Thymus (tissue), 11 donors: ENCODE data around the gene MYL10. TPM values are rescaled to one million over a fixed set of nuclear protein-coding genes. Genes with fewer than 3 reads are reported as not detected.

Experiments
- DNase-seq, 9 donors: peaks; one replicate each; pipeline ENCODE4 v3.0.0-alpha.2; 2013; ENCODE audit warnings: low spot score in 9 of 9, low read depth in 6 of 9, missing footprints in 1 of 9
- H3K27ac ChIP-seq, 2 donors: one replicate each; pipeline ENCODE4 v1.5.1; 2013; ENCODE audit warnings: control low read depth in 1 of 2, low read depth in 1 of 2, low read length in 1 of 2, mild to moderate bottlenecking in 1 of 2, moderate library complexity in 1 of 2
- H3K27me3 ChIP-seq, 2 donors: one replicate each; pipeline ENCODE4 v1.5.1; 2013; ENCODE audit warnings: low read length in 1 of 2; ENCODE audit not compliant: control insufficient read depth in 2 of 2, insufficient read depth in 1 of 2
- H3K36me3 ChIP-seq, 2 donors: one replicate each; pipeline ENCODE4 v1.5.1; 2013; ENCODE audit warnings: low read length in 1 of 2, mild to moderate bottlenecking in 1 of 2, moderate library complexity in 1 of 2; ENCODE audit not compliant: control insufficient read depth in 2 of 2, insufficient read depth in 2 of 2
- H3K4me1 ChIP-seq, 2 donors: one replicate each; pipeline ENCODE4 v1.5.1; 2013; ENCODE audit warnings: low read length in 2 of 2; ENCODE audit not compliant: control insufficient read depth in 2 of 2, insufficient read depth in 2 of 2
- H3K4me3 ChIP-seq, 2 donors: one replicate each; pipeline ENCODE4 v1.5.1; 2013; ENCODE audit warnings: low read length in 2 of 2, control low read depth in 1 of 2, mild to moderate bottlenecking in 1 of 2
- H3K9me3 ChIP-seq, 2 donors: one replicate each; pipeline ENCODE4 v1.5.1; 2013; ENCODE audit warnings: low read length in 1 of 2, mild to moderate bottlenecking in 1 of 2; ENCODE audit not compliant: control insufficient read depth in 2 of 2, insufficient read depth in 1 of 2
- WGBS: extraction: QIAGEN DNeasy Blood & Tissue Kit; methylation state at CpG from one replicate; pipeline ENCODE4 v1.1.7; 2013; 5-methylcytosine and 5-hydroxymethylcytosine counted together
- polyA plus RNA-seq: library from polyadenylated mRNA; stranded (reverse); fragments of 200-250 nt; gene quantifications from one replicate; pipeline ENCODE4 v1.2.3, GENCODE V29; 2013
- total RNA-seq: library from RNA; stranded (reverse); fragments of 120-200 nt; gene quantifications from one replicate; pipeline ENCODE4 v1.2.4, GENCODE V29; 2013
- donor health status: healthy.

The MYL10 gene
- total and polyA plus RNA-seq, 2 donors, result 0.32 TPM; not detected in 1

GRCh38 chr7:101636822-101637623 lies 7.9 kb upstream of the MYL10 start:
- DNase-seq, result no peak
- 85% methylated on average over 9 of the region's 9 CpGs for WGBS
- peaks cover 0 to 2% of the 10 kb centered on the region in 2 donors for H3K27me3 ChIP-seq

GRCh38 chr7:101635484-101635883 lies 6.4 kb upstream of the MYL10 start:
- Histone ChIP-seq H3K27me3 (peaks cover 0 to 2% of the 10 kb centered on the region in 2 donors), H3K4me3 (no peak overlapping the region), H3K4me1 (peaks cover 0 to 4% of the 10 kb centered on the region in 2 donors), H3K27ac (no peak overlapping the region), H3K36me3 (no peaks in the 10 kb centered on the region), H3K9me3 (peaks cover 0 to 2% of the 10 kb centered on the region in 2 donors)
- WGBS, result 92% methylated on average over 2 of the region's 2 CpGs
- no peak for DNase-seq

More at GRCh38 chr7:101636822-101637623, 7.9 kb upstream of the MYL10 start:
- no peaks in the 10 kb centered on the region for H3K36me3 ChIP-seq
- no peaks in the 10 kb centered on the region for H3K9me3 ChIP-seq
- H3K27ac ChIP-seq, result no peak overlapping the region
- H3K4me1 ChIP-seq, result no peaks in the 10 kb centered on the region
- H3K4me3 ChIP-seq, result no peak overlapping the region

GRCh38 chr7:101634196-101634717 lies 5.2 kb upstream of the MYL10 start:
- H3K4me3 ChIP-seq, result no peak overlapping the region
- no peak for DNase-seq
- no peaks in the 10 kb centered on the region for H3K36me3 ChIP-seq
- no peak overlapping the region for H3K27ac ChIP-seq
- 93% methylated on average over 11 of the region's 11 CpGs for WGBS
- peaks cover 0 to 7% of the 10 kb centered on the region in 2 donors for H3K4me1 ChIP-seq
- H3K9me3 ChIP-seq, result peaks cover 0 to 2% of the 10 kb centered on the region in 2 donors
- H3K27me3 ChIP-seq, result peaks cover 0 to 4% of the 10 kb centered on the region in 2 donors

GRCh38 chr7:101633511-101633910 lies 4.4 kb upstream of the MYL10 start:
- WGBS, result 96% methylated on average over 6 of the region's 6 CpGs
- Histone ChIP-seq H3K9me3 (peaks cover 0 to 2% of the 10 kb centered on the region in 2 donors), H3K27me3 (peaks cover 0 to 4% of the 10 kb centered on the region in 2 donors)

GRCh38 chr7:101632641-101633040 lies 3.5 kb upstream of the MYL10 start:
- Histone ChIP-seq H3K9me3 (peaks cover 0 to 2% of the 10 kb centered on the region in 2 donors), H3K4me3 (no peak overlapping the region), H3K4me1 (peaks cover 0 to 7% of the 10 kb centered on the region in 2 donors), H3K27me3 (peaks cover 0 to 5% of the 10 kb centered on the region in 2 donors), H3K36me3 (no peaks in the 10 kb centered on the region), H3K27ac (no peak overlapping the region)
- WGBS, result 98% methylated on average over 7 of the region's 7 CpGs
- DNase-seq, result no peak

More at GRCh38 chr7:101633511-101633910, 4.4 kb upstream of the MYL10 start:
- Histone ChIP-seq H3K4me3 (no peak overlapping the region), H3K27ac (no peak overlapping the region), H3K36me3 (no peaks in the 10 kb centered on the region), H3K4me1 (peaks cover 0 to 7% of the 10 kb centered on the region in 2 donors)
- no peak for DNase-seq

GRCh38 chr7:101631224-101631714 lies 2.2 kb upstream of the MYL10 start:
- H3K27ac ChIP-seq, result no peak overlapping the region
- 82% methylated on average over 4 of the region's 4 CpGs for WGBS
- no peak overlapping the region for H3K4me3 ChIP-seq
- peaks cover 0 to 7% of the 10 kb centered on the region in 2 donors for H3K4me1 ChIP-seq
- no peaks in the 10 kb centered on the region for H3K36me3 ChIP-seq
- peaks cover 0 to 2% of the 10 kb centered on the region in 2 donors for H3K9me3 ChIP-seq
- DNase-seq, result no peak
- peaks cover 0 to 11% of the 10 kb centered on the region in 2 donors for H3K27me3 ChIP-seq

GRCh38 chr7:101630591-101630990 lies 1.5 kb upstream of the MYL10 start:
- whole genome bisulfite sequencing, result 28% methylated on average over 15 of the region's 15 CpGs
- peaks cover 0 to 7% of the 10 kb centered on the region in 2 donors for H3K4me1 ChIP-seq

GRCh38 chr7:101628522-101628921 lies 574 bp downstream of the MYL10 start:
- Histone ChIP-seq H3K4me3 (no peak overlapping the region), H3K27ac (no peak overlapping the region), H3K4me1 (peaks cover 0 to 7% of the 10 kb centered on the region in 2 donors), H3K36me3 (no peaks in the 10 kb centered on the region), H3K9me3 (peaks cover 0 to 2% of the 10 kb centered on the region in 2 donors), H3K27me3 (peaks cover 0 to 34% of the 10 kb centered on the region in 2 donors)
- no peak for DNase-seq
- 89% methylated on average over 6 of the region's 6 CpGs for WGBS

More at GRCh38 chr7:101630591-101630990, 1.5 kb upstream of the MYL10 start:
- Histone ChIP-seq H3K36me3 (no peaks in the 10 kb centered on the region), H3K27me3 (peaks cover 0 to 18% of the 10 kb centered on the region in 2 donors), H3K4me3 (no peak overlapping the region), H3K9me3 (peaks cover 0 to 2% of the 10 kb centered on the region in 2 donors), H3K27ac (no peak overlapping the region)
- DNase-seq, result no peak

- H3K4me1 ChIP-seq, result peaks cover 0 to 7% of the 10 kb centered on the region in 2 donors
- no peak overlapping the region for H3K27ac ChIP-seq
- DNase-seq, result no peak
- peaks cover 0 to 40% of the 10 kb centered on the region in 2 donors for H3K27me3 ChIP-seq
- WGBS, result 91% methylated on average over 9 of the region's 9 CpGs
- H3K36me3 ChIP-seq, result no peaks in the 10 kb centered on the region
- H3K4me3 ChIP-seq, result no peak overlapping the region
- peaks cover 0 to 2% of the 10 kb centered on the region in 2 donors for H3K9me3 ChIP-seq
Observed at GRCh38 chr7:101626758-101627157, 2.3 kb downstream of the MYL10 start.
